Inflammatory macrophage treated with lipopolysaccharide for 1 hour (primary cell): ENCODE measurements around the gene PALLD.
"Not testable (repeated sequence)": the region's sequence is repeated elsewhere in the genome, so short reads cannot be mapped to it uniquely, and the experiment has no call there.

Source experiments
- DNase-seq, 2 donors: peaks; one replicate each; pipeline ENCODE4 v3.0.0-alpha.2; 2020 to 2022

The PALLD gene

DNA sequence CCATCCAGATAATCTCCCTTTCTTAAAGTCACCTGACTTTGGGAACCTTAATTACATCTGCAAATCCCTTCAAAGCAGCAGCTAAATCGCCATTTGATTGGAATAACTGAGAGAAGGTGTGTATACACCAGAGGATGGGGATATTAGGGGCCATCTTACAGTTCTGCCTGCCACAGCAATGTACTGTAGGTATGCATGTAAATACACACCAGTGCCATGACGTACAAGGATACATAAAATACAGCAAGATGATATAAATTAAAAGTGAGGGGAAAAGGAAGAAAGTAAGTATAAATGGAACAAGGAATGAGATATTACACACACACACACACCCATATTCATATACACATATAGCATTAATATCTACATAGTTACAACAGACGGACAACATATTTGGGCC lies 432.0 kb downstream of the PALLD start:
- DNase-seq = no peak

DNA sequence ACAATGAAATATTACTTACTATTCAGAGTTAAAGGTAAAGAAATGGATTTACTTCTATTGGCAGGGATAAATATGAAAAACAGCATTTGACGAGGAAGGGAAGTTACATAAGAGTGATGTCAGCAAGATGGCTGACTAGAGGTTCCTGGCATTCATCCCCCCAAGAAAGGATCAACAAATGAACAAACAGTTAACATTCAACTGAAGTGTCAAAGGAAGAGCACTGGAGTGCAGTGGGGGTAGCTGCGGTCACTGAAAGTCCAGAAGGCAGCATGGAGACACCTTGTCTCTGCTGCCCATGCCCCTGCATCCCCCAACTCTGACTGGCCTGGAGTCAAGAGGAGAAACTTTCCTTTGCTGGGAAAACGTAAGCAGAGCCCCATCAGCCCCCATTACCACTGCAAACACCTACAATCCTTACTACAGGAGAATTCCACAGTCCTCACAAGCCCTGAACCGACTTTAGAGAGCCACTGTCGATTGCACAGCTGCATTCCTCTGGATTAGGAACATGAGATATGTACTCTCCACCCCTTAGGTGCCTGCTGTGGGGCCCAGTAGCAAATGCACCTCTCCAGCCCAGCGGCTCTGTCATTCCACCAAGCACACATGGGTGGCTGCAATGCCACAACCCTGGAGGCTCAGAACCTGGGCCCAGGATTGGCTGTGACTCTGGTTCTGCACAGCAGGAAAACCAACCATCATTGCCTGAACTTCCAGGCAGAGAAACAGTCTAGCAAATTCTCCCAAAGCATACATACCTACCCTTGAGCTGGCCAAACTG lies 433.8 kb downstream of the PALLD start:
- DNase-seq = no peak

DNA sequence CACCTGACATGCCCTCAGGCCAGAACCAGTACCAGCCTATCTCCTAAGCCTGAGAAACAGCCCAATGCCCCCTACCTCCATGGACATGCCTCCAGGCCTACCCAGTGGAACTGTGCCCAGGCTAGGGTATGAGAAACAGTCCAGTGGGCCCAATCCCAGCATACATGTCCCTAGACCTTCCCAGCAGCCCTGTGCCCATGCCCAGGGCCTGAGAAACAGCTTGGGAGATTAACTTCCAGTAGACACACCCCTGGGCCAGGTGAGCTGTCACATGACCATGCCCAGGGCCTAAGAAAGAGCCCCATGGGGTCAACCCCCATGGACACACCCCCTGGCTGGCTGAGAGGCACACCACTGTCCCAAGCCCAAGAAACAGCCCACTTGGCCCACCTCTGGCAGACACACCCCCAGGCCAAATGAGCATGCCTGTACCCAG lies 434.4 kb downstream of the PALLD start:
- no peak for DNase-seq

DNA sequence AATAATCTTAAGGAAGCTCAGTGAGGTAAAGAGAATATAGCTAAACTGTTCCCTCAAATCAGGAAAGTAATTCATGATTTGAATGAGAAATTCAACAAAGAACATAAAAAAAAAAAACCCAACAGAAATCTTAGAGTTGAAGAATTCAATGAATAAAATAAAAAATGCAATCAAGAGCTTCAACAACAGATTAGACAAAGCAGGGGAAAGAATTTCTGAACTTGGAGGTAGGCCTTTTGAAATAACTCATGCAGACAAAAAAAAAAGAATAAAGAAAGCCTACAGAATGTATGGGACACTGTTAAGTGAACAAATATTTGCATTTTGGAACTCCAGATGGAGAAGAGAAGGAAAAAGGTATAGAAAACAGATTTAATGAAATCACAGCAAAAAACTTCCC lies 435.3 kb downstream of the PALLD start:
- DNase-seq = no peak

DNA sequence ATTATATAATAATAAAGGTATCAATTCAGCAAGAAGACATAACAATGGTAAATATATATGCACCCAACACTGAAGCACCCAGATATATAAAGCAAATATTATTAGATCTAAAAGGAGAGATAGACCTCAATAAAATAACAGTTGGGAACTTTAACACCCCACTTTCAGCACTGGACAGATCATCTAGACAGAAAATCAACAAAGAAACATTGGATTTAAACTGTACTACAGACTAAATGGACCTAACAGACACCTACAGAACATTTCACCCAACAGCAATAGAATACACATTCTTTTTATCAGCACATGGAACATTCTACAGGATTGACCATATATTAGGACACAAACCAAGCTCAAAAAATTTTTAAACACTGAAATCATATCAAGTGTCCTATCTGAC lies 436.6 kb downstream of the PALLD start:
- no peak for DNase-seq

DNA sequence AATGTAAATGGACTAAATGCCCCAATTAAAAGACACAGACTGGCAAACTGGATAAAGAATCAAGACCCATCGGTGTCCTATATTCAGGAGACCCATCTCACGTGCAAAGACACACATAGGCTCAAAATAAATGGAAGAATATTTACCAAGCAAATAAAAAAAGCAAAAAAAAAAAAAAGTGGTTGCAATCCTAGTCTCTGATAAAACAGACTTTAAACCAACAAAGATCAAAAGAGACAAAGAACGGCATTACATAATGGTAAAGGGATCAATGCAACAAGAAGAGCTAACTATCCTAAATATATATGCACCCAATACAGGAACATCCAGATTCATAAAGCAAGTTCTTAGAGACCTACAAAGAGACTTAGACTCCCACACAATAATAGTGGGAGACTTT lies 440.6 kb downstream of the PALLD start:
- DNase-seq = not testable (repeated sequence)

DNA sequence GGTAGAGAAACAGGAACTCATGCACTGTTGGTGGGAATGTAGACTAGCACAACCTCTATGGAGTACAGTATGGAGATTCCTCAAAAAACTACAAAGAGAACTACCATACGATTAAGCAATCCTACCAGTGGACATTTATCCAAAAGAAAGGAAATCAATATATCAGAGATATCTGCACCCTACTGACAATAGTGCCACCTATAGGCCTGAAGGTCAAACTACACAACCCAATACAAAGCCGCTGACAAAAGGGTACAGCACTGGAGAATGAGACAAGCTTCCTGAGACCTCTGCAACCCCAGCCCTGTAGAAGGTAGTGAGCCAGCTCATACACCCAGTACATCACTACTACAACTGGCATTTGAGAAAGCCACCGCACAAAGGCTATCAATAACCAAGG lies 446.1 kb downstream of the PALLD start:
- peak in 1 of 2 donors; percentile 20 for DNase-seq

DNA sequence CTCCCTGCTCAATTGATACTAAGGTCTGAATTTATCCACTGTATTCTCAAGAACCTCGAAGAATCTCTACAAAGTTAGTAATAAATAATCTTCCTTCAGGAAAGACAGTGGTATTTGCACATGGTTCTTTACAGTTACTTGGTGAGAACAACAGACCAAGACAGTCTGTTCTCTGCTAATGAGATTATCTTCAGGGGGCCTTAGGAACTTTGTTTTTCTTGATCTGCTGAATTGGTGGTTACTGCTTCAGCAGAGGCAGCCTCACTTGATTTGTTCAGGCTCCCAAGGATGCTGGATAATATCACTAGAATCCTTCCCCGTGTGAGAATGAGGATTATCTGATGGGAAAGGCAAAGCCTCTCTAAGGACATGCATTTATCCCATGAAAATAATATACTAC lies 448.4 kb downstream of the PALLD start:
- DNase-seq = no peak

DNA sequence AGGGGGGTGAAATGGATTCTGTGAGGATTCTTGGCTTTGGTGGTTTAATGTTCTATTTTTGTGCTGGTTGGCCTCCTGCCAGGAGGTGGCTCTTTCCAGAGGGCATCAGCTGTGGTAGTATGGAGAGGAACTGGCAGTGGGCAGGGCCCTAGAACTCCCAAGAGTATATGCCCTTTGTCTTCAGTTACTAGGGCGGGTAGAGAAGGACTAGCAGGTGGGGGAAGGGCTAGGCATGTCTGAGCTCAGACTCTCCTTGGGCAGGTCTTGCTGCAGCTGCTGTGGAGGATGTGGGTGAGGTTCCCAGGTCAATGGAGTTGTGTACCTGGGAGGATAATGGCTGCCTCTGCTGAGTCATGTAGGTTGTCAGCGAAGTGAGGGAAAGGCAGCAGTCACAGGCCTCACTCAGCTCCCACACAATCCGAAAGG lies 456.0 kb downstream of the PALLD start:
- not testable (repeated sequence) for DNase-seq

DNA sequence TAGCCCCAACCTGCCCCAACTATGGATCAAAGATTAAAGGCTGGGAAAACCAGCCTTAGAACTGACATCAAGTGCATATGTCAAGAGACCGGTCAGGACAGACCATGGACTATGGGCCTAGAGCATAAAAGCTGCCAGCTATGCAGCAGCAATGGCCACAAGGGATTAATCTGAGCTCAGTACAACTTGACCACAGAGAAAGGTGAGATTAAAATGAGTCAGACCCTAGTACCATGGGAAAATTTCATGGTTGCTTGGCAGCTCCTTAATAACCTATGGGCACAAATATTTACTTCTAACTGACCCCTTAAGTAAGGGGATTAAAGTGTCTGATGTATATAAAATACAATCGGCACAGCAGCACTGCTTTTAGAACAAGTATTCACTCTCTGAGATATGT lies 458.8 kb downstream of the PALLD start:
- DNase-seq = no peak

DNA sequence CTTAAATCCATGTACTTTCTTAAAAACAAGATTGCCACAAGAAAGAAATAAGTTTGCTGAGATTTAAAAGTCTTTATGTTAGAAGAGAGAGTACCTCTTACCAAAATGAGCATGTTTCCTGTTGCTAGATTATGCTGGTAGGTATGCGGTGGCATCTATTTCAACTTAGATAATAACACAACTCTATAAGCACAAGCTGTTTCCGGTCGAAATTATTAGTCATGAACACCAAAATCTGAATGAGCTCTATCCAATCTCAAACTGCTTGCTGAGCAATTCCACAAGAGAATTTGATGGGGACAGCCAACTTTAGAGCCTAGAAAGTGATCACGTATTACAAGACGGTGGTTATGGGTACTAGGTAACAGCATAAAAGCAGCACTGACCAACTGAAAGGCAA lies 463.9 kb downstream of the PALLD start:
- no peak for DNase-seq

DNA sequence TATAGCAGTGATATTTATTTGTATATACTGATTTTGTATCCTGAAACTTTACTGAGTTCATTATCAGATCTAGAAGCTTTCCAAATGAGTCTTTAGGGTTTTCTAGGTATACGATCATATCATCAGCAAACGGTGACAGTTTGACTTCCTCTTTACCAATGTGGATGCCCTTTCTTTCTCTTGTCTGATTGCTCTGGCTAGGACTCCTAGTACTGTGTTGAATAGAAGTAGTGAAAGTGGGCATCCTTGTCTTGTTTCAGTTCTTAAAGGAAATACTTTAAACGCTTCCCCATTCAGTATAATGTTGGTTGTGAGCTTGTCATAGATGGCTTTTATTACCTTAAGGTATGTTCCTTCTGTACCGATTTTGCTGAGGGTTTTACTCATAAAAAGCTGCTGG lies 475.7 kb downstream of the PALLD start:
- DNase-seq = no peak
